Mesenchymal stem cell (in vitro differentiated cells and primary cell): Measurements from ENCODE around the gene ATIC.

Experiments used
- DNase-seq: peaks from one replicate; pipeline ENCODE4 v3.0.0-alpha.2; 2013
- H2AFZ ChIP-seq: one replicate; pipeline ENCODE4 v1.6.1; 2013; ENCODE audit warnings: low read depth, mild to moderate bottlenecking, control low read depth, inconsistent platforms, low read length, moderate library complexity
- H2AK5ac ChIP-seq: 2 replicates; pipeline ENCODE4 v1.6.1; 2013; ENCODE audit warnings: low read length, moderate library complexity, mild to moderate bottlenecking, inconsistent platforms; ENCODE audit not compliant: severe bottlenecking
- H2BK120ac ChIP-seq: one replicate; pipeline ENCODE4 v1.6.1; 2013; ENCODE audit warnings: low read depth, mild to moderate bottlenecking, inconsistent platforms, low read length, moderate library complexity
- H2BK12ac ChIP-seq, 2 experiments: one replicate each; pipeline ENCODE4 v1.6.1; 2013; ENCODE audit warnings: inconsistent platforms in 2 of 2, low read length in 2 of 2, mild to moderate bottlenecking in 2 of 2, moderate library complexity in 2 of 2, control low read depth in 1 of 2
- H2BK15ac ChIP-seq: one replicate; pipeline ENCODE4 v1.6.1; 2013; ENCODE audit warnings: mild to moderate bottlenecking, low read depth, inconsistent platforms; ENCODE audit not compliant: poor library complexity, severe bottlenecking
- H2BK5ac ChIP-seq: 2 replicates; pipeline ENCODE4 v1.6.1; 2013; ENCODE audit warnings: low read depth, mild to moderate bottlenecking, low read length, control low read depth, inconsistent platforms; ENCODE audit not compliant: poor library complexity, severe bottlenecking
- H3K14ac ChIP-seq, 2 experiments: one replicate each; pipeline ENCODE4 v1.6.1; 2013; ENCODE audit warnings: inconsistent platforms in 2 of 2, low read length in 2 of 2, control low read depth in 1 of 2, mild to moderate bottlenecking in 1 of 2, moderate library complexity in 1 of 2
- H3K18ac ChIP-seq, 2 experiments: one replicate each; pipeline ENCODE4 v1.6.1; 2013; ENCODE audit warnings: inconsistent platforms in 2 of 2, low read length in 2 of 2, control low read depth in 1 of 2, low read depth in 1 of 2, mild to moderate bottlenecking in 1 of 2
- H3K23ac ChIP-seq, 2 experiments: one replicate each; pipeline ENCODE4 v1.6.1; 2013; ENCODE audit warnings: inconsistent platforms in 2 of 2, low read length in 2 of 2, mild to moderate bottlenecking in 2 of 2, moderate library complexity in 2 of 2, control low read depth in 1 of 2
- H3K27ac ChIP-seq: 2 replicates; pipeline ENCODE4 v1.5.1; 2013; ENCODE audit warnings: mild to moderate bottlenecking, moderate library complexity, low read length, control low read depth, inconsistent platforms; ENCODE audit not compliant: poor library complexity, severe bottlenecking
- H3K27me3 ChIP-seq, 2 experiments: 2 replicates each; pipeline versions ENCODE4 v1.6.1 to v1.7.0; 2013; ENCODE audit warnings: low read length in 2 of 2, mild to moderate bottlenecking in 2 of 2, moderate library complexity in 2 of 2, control low read depth in 1 of 2, inconsistent platforms in 1 of 2; ENCODE audit not compliant: control insufficient read depth in 1 of 2, insufficient read depth in 1 of 2
- H3K36me3 ChIP-seq, 2 experiments: 2 replicates each; pipeline versions ENCODE4 v1.6.1 to v1.7.0; 2013; ENCODE audit warnings: low read length in 2 of 2, control low read depth in 1 of 2, inconsistent platforms in 1 of 2, low read depth in 1 of 2, mild to moderate bottlenecking in 1 of 2; ENCODE audit not compliant: insufficient read depth in 2 of 2, control insufficient read depth in 1 of 2
- H3K4ac ChIP-seq, 2 experiments: one replicate each; pipeline ENCODE4 v1.6.1; 2013; ENCODE audit warnings: inconsistent platforms in 2 of 2, low read length in 2 of 2, mild to moderate bottlenecking in 2 of 2, moderate library complexity in 2 of 2, control low read depth in 1 of 2, low read depth in 1 of 2
- H3K4me1 ChIP-seq: 2 replicates; pipeline ENCODE4 v1.6.1; 2013; ENCODE audit warnings: low read depth, low read length, control low read depth; ENCODE audit not compliant: control insufficient read depth, insufficient read depth
- H3K4me2 ChIP-seq: 2 replicates; pipeline ENCODE4 v1.6.1; 2013; ENCODE audit warnings: low read length, mild to moderate bottlenecking, inconsistent platforms; ENCODE audit not compliant: poor library complexity, severe bottlenecking
- H3K4me3 ChIP-seq, 2 experiments: 2 replicates each; pipeline versions ENCODE4 v1.5.1 to v1.7.0; 2013; ENCODE audit warnings: low read length in 2 of 2, mild to moderate bottlenecking in 2 of 2, control low read depth in 1 of 2, low read depth in 1 of 2; ENCODE audit not compliant: insufficient read depth in 1 of 2
- H3K79me1 ChIP-seq: replicated peaks from 2 replicates; pipeline ENCODE4 v1.6.1; 2013; ENCODE audit warnings: mild to moderate bottlenecking, control low read depth, low read length, inconsistent platforms; ENCODE audit not compliant: poor library complexity, severe bottlenecking
- H3K9ac ChIP-seq: 2 replicates; pipeline ENCODE4 v1.7.0; 2013; ENCODE audit warnings: mild to moderate bottlenecking, low read length, moderate library complexity
- H3K9me3 ChIP-seq: 2 replicates; pipeline ENCODE4 v1.7.0; 2013; ENCODE audit warnings: mild to moderate bottlenecking, low read length; ENCODE audit not compliant: control insufficient read depth
- H4K8ac ChIP-seq: one replicate; pipeline ENCODE4 v1.6.1; 2013; ENCODE audit warnings: inconsistent platforms, mild to moderate bottlenecking, low read length, moderate library complexity
- H4K91ac ChIP-seq: one replicate; pipeline ENCODE4 v1.6.1; 2013; ENCODE audit warnings: mild to moderate bottlenecking, low read length, inconsistent platforms
- WGBS: methylation state at CpG from one replicate; pipeline ENCODE4 v1.1.7; 2013; ENCODE audit warnings: mixed read lengths; 5-methylcytosine and 5-hydroxymethylcytosine counted together

The ATIC gene

GRCh38 chr2:215352602-215353001 lies 40.7 kb downstream of the ATIC start:
- Histone ChIP-seq H2AK5ac (no peak overlapping the region), H2BK5ac (no peak overlapping the region), H2BK12ac (no peak overlapping the region), H3K14ac (no peak overlapping the region), H3K9ac (no peak overlapping the region), H3K23ac (no peak overlapping the region), H3K9me3 (no peaks in the 10 kb centered on the region), H2BK15ac (no peak overlapping the region), H3K27ac (no peak overlapping the region), H3K18ac (no peak overlapping the region), H3K4ac (no peak overlapping the region), H3K27me3 (no peaks in the 10 kb centered on the region), H4K91ac (no peak overlapping the region), H3K36me3 (peaks cover 8 to 39% of the 10 kb centered on the region in 2 experiments), H3K79me1 (no peaks in the 10 kb centered on the region), H3K4me3 (no peak overlapping the region), H3K4me2 (no peak overlapping the region), H2AFZ (no peak overlapping the region), H2BK120ac (no peak overlapping the region), H3K4me1 (peaks cover 1% of the 10 kb centered on the region), H4K8ac (no peak overlapping the region)
- DNase-seq, result no peak
- 85% methylated on average over 4 of the region's 4 CpGs for WGBS

GRCh38 chr2:215354771-215355695 lies 43.2 kb downstream of the ATIC start:
- Histone ChIP-seq H2AK5ac (no peak overlapping the region), H4K8ac (no peak overlapping the region), H4K91ac (no peak overlapping the region), H3K4ac (no peak overlapping the region), H2BK12ac (no peak overlapping the region), H3K36me3 (peaks cover 9 to 33% of the 10 kb centered on the region in 2 experiments), H3K4me3 (no peak overlapping the region), H3K4me1 (no peaks in the 10 kb centered on the region), H3K9me3 (no peaks in the 10 kb centered on the region), H2AFZ (no peak overlapping the region), H3K4me2 (no peak overlapping the region), H3K23ac (no peak overlapping the region), H3K9ac (peak overlapping the region; percentile 66), H3K14ac (no peak overlapping the region), H2BK15ac (no peak overlapping the region), H3K18ac (no peak overlapping the region), H2BK120ac (no peak overlapping the region), H2BK5ac (no peak overlapping the region), H3K27ac (no peak overlapping the region), H3K27me3 (no peaks in the 10 kb centered on the region), H3K79me1 (no peaks in the 10 kb centered on the region)
- no peak for DNase-seq
- 96% methylated on average over 7 of the region's 9 CpGs for WGBS

GRCh38 chr2:215355801-215356200 lies 43.9 kb downstream of the ATIC start:
- WGBS, result 95% methylated on average over 7 of the region's 7 CpGs
- Histone ChIP-seq H3K9me3 (no peaks in the 10 kb centered on the region), H4K91ac (no peak overlapping the region), H3K23ac (no peak overlapping the region), H2AFZ (no peak overlapping the region), H3K4me1 (no peaks in the 10 kb centered on the region), H3K27ac (no peak overlapping the region), H3K18ac (no peak overlapping the region), H2BK12ac (no peak overlapping the region), H2BK5ac (no peak overlapping the region), H3K4me2 (no peak overlapping the region), H3K14ac (no peak overlapping the region), H3K4me3 (no peak overlapping the region), H3K9ac (no peak overlapping the region), H3K27me3 (no peaks in the 10 kb centered on the region), H3K4ac (no peak overlapping the region), H4K8ac (no peak overlapping the region), H2BK15ac (no peak overlapping the region), H3K36me3 (peaks cover 10 to 34% of the 10 kb centered on the region in 2 experiments), H2BK120ac (no peak overlapping the region), H3K79me1 (no peaks in the 10 kb centered on the region), H2AK5ac (no peak overlapping the region)
- DNase-seq, result no peak

- Histone ChIP-seq H2BK5ac (no peak overlapping the region), H3K4me1 (no peaks in the 10 kb centered on the region), H2BK12ac (no peak overlapping the region), H3K14ac (no peak overlapping the region), H2BK15ac (no peak overlapping the region), H3K9me3 (no peaks in the 10 kb centered on the region), H2AK5ac (no peak overlapping the region), H3K4me2 (no peak overlapping the region), H3K23ac (no peak overlapping the region), H2AFZ (no peak overlapping the region), H3K27me3 (no peaks in the 10 kb centered on the region), H3K27ac (no peak overlapping the region), H4K91ac (no peak overlapping the region), H3K4ac (no peak overlapping the region), H3K9ac (peak overlapping the region; percentile 54), H3K4me3 (no peak overlapping the region), H4K8ac (no peak overlapping the region), H2BK120ac (no peak overlapping the region), H3K79me1 (no peaks in the 10 kb centered on the region), H3K18ac (no peak overlapping the region), H3K36me3 (peaks cover 10 to 35% of the 10 kb centered on the region in 2 experiments)
- 96% methylated on average over 6 of the region's 7 CpGs for WGBS
- no peak for DNase-seq
Observed at GRCh38 chr2:215356334-215356947, 44.6 kb downstream of the ATIC start.
